Thymus (tissue), 11 donors: ENCODE data around the gene LPIN2. TPM values are rescaled to one million over a fixed set of nuclear protein-coding genes. Genes with fewer than 3 reads are reported as not detected.

Experiments used
- DNase-seq, 9 donors: peaks; one replicate each; pipeline ENCODE4 v3.0.0-alpha.2; 2013; ENCODE audit warnings: low spot score in 9 of 9, low read depth in 6 of 9, missing footprints in 1 of 9
- H3K27ac ChIP-seq, 2 donors: one replicate each; pipeline ENCODE4 v1.5.1; 2013; ENCODE audit warnings: control low read depth in 1 of 2, low read depth in 1 of 2, low read length in 1 of 2, mild to moderate bottlenecking in 1 of 2, moderate library complexity in 1 of 2
- H3K27me3 ChIP-seq, 2 donors: one replicate each; pipeline ENCODE4 v1.5.1; 2013; ENCODE audit warnings: low read length in 1 of 2; ENCODE audit not compliant: control insufficient read depth in 2 of 2, insufficient read depth in 1 of 2
- H3K36me3 ChIP-seq, 2 donors: one replicate each; pipeline ENCODE4 v1.5.1; 2013; ENCODE audit warnings: low read length in 1 of 2, mild to moderate bottlenecking in 1 of 2, moderate library complexity in 1 of 2; ENCODE audit not compliant: control insufficient read depth in 2 of 2, insufficient read depth in 2 of 2
- H3K4me1 ChIP-seq, 2 donors: one replicate each; pipeline ENCODE4 v1.5.1; 2013; ENCODE audit warnings: low read length in 2 of 2; ENCODE audit not compliant: control insufficient read depth in 2 of 2, insufficient read depth in 2 of 2
- H3K4me3 ChIP-seq, 2 donors: one replicate each; pipeline ENCODE4 v1.5.1; 2013; ENCODE audit warnings: low read length in 2 of 2, control low read depth in 1 of 2, mild to moderate bottlenecking in 1 of 2
- H3K9me3 ChIP-seq, 2 donors: one replicate each; pipeline ENCODE4 v1.5.1; 2013; ENCODE audit warnings: low read length in 1 of 2, mild to moderate bottlenecking in 1 of 2; ENCODE audit not compliant: control insufficient read depth in 2 of 2, insufficient read depth in 1 of 2
- WGBS: extraction: QIAGEN DNeasy Blood & Tissue Kit; methylation state at CpG from one replicate; pipeline ENCODE4 v1.1.7; 2013; 5-methylcytosine and 5-hydroxymethylcytosine counted together
- polyA plus RNA-seq: library from polyadenylated mRNA; stranded (reverse); fragments of 200-250 nt; gene quantifications from one replicate; pipeline ENCODE4 v1.2.3, GENCODE V29; 2013
- total RNA-seq: library from RNA; stranded (reverse); fragments of 120-200 nt; gene quantifications from one replicate; pipeline ENCODE4 v1.2.4, GENCODE V29; 2013
- donor health status: healthy.

The LPIN2 gene
- total and polyA plus RNA-seq, 2 donors = 11.1 to 25.5 TPM

- no peaks in the 10 kb centered on the region for H3K36me3 ChIP-seq
- H3K27me3 ChIP-seq = no peaks in the 10 kb centered on the region
- H3K27ac ChIP-seq = no peak overlapping the region
- no peak for DNase-seq
- H3K4me1 ChIP-seq = no peaks in the 10 kb centered on the region
- H3K4me3 ChIP-seq = no peak overlapping the region
- no peaks in the 10 kb centered on the region for H3K9me3 ChIP-seq
- 24% methylated on average over 6 of the region's 6 CpGs for WGBS
These were observed 35.2 kb upstream of the LPIN2 start for GRCh38 chr18:3048121-3048520.

- no peak overlapping the region for H3K4me3 ChIP-seq
- H3K27me3 ChIP-seq = no peaks in the 10 kb centered on the region
- WGBS = 93% methylated on average over 4 of the region's 4 CpGs
- no peaks in the 10 kb centered on the region for H3K4me1 ChIP-seq
- no peaks in the 10 kb centered on the region for H3K36me3 ChIP-seq
- H3K9me3 ChIP-seq = no peaks in the 10 kb centered on the region
- no peak overlapping the region for H3K27ac ChIP-seq
- no peak for DNase-seq
These were observed 33.4 kb upstream of the LPIN2 start for GRCh38 chr18:3046216-3046808.

DNA sequence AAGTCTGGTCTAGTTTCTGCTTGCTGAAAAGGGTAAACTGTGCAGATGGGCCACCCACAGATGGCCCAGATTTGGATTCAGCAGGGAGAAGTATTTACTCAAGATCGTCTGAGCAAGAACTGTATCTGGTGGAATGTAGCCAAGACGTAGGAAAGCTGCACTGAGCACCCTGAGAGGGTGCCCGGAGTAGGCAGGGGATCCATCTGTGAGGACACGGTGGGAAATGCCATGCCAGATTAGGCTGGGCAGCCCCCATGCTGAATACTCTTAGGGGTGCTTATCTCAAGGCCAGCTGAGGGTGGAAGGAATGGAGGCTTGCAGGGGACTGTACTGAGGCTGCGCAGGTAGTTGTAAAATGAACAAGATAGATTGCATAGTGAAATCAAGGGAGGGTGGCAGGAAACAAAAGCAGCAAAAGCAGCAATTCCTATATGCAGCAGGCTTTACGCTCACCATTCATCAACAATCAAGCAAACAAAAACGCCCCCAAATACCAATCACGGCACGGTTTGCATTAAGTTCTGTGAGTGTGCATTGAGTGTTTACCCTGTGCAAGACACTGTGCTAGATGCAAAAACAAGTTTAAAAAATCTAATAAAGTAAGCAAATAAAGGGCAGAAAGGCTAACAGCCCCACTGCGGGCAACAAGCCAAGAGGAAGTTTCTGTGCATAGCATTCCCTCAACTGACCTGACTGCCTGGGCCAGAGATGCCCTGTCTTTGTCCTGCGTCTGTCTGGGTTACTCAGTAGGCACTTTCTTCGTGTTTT lies 32.2 kb upstream of the LPIN2 start:
- no peaks in the 10 kb centered on the region for H3K36me3 ChIP-seq
- no peaks in the 10 kb centered on the region for H3K9me3 ChIP-seq
- DNase-seq = no peak
- no peak overlapping the region for H3K27ac ChIP-seq
- H3K4me1 ChIP-seq = no peaks in the 10 kb centered on the region
- no peak overlapping the region for H3K4me3 ChIP-seq
- WGBS = 50% methylated on average over 12 of the region's 12 CpGs
- no peaks in the 10 kb centered on the region for H3K27me3 ChIP-seq

GRCh38 chr18:3042379-3042778 lies 29.4 kb upstream of the LPIN2 start:
- no peak for DNase-seq
- no peak overlapping the region for H3K27ac ChIP-seq
- H3K9me3 ChIP-seq = no peaks in the 10 kb centered on the region
- H3K27me3 ChIP-seq = no peaks in the 10 kb centered on the region
- WGBS = 98% methylated on average over 2 of the region's 2 CpGs
- no peaks in the 10 kb centered on the region for H3K36me3 ChIP-seq
- no peak overlapping the region for H3K4me3 ChIP-seq
- H3K4me1 ChIP-seq = peaks cover 0 to 2% of the 10 kb centered on the region in 2 donors

DNA sequence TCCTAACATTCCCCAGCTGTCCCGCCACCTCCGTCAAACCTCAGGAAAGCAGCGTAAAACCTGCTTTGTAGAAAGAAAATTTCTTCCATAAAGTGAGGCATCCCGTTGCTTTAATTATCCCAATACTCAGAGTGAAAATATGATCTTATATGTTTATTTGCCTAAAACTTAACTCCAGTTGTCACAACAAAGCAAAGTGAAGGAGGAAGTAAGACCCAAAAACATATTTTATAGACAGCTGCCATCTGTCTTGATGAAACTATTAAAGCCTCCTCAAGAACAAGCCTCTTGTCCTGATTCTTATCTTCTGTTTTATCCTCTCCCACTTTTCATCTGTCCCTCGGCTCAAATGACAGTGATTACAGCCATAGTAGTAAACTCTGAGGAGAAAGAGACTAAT lies 28.9 kb upstream of the LPIN2 start:
- Histone ChIP-seq H3K36me3 (no peaks in the 10 kb centered on the region), H3K9me3 (no peaks in the 10 kb centered on the region), H3K27me3 (no peaks in the 10 kb centered on the region), H3K27ac (no peak overlapping the region), H3K4me3 (no peak overlapping the region), H3K4me1 (peaks cover 0 to 2% of the 10 kb centered on the region in 2 donors)
- WGBS = 92% methylated on average over 5 of the region's 5 CpGs
- DNase-seq = no peak

- Histone ChIP-seq H3K4me1 (peaks cover 0 to 2% of the 10 kb centered on the region in 2 donors), H3K9me3 (no peaks in the 10 kb centered on the region), H3K4me3 (no peak overlapping the region), H3K27ac (no peak overlapping the region), H3K36me3 (no peaks in the 10 kb centered on the region), H3K27me3 (no peaks in the 10 kb centered on the region)
- 90% methylated on average over 8 of the region's 8 CpGs for WGBS
- no peak for DNase-seq
These were observed 27.9 kb upstream of the LPIN2 start for GRCh38 chr18:3040881-3041280.

- DNase-seq = no peak
- Histone ChIP-seq H3K9me3 (no peaks in the 10 kb centered on the region), H3K36me3 (no peaks in the 10 kb centered on the region), H3K4me1 (peaks cover 0 to 2% of the 10 kb centered on the region in 2 donors), H3K27me3 (no peaks in the 10 kb centered on the region), H3K4me3 (no peak overlapping the region), H3K27ac (no peak overlapping the region)
- 96% methylated on average over 2 of the region's 2 CpGs for WGBS
These were observed 27.2 kb upstream of the LPIN2 start for GRCh38 chr18:3040173-3040572.

GRCh38 chr18:3037423-3037915 lies 24.5 kb upstream of the LPIN2 start:
- WGBS = 50% methylated on average over 4 of the region's 4 CpGs
- Histone ChIP-seq H3K27ac (no peak overlapping the region), H3K9me3 (no peaks in the 10 kb centered on the region), H3K4me3 (no peak overlapping the region), H3K4me1 (peaks cover 0 to 2% of the 10 kb centered on the region in 2 donors), H3K36me3 (no peaks in the 10 kb centered on the region), H3K27me3 (no peaks in the 10 kb centered on the region)
- peak in 1 of 9 donors; percentile 41 for DNase-seq

DNA sequence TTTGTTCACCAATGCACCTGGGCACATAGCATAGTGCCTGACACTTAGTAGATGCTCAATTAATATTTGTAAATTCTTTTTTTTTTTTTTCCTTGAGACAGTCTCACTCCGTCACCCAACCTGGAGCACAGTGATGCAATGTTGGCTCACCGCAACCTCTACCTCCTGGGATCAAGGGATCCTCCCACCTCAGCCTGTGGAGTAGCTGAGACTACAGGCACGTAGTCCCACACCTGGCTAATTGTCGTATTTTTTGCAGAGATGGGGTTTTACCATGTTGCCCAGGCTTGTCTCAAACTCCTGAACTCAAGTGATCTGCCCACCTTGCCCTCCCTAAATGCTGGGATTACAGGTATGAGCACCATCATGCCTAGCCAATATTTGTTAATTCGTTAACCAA lies 23.2 kb upstream of the LPIN2 start:
- Histone ChIP-seq H3K27me3 (no peaks in the 10 kb centered on the region), H3K4me1 (peaks cover 0 to 2% of the 10 kb centered on the region in 2 donors), H3K4me3 (no peak overlapping the region), H3K36me3 (no peaks in the 10 kb centered on the region), H3K27ac (no peak overlapping the region), H3K9me3 (no peaks in the 10 kb centered on the region)
- no peak for DNase-seq
- WGBS = 98% methylated on average over 5 of the region's 5 CpGs
